Fibroblast of the aortic adventitia (primary cell): ENCODE measurements around the gene RNF2. TPM values are rescaled to one million over a fixed set of nuclear protein-coding genes. Genes with fewer than 3 reads are reported as not detected.

Experiments used
- DNase-seq: peaks from one replicate; pipeline ENCODE4 v3.0.0-alpha.2; 2010; ENCODE audit warnings: low read depth
- H3K4me3 ChIP-seq: 2 replicates; pipeline ENCODE4 v1.5.1; 2011; ENCODE audit warnings: low read depth, mild to moderate bottlenecking, control low read depth, low read length, moderate library complexity
- total RNA-seq: library from RNA; depleted of rRNA; stranded (reverse); fragments of >200 nt; gene quantifications from 2 replicates; pipeline ENCODE4 v1.2.3, GENCODE V29; 2012; ENCODE audit warnings: low replicate concordance
- TF ChIP-seq, protein P1 (sequence below): IDR thresholded peaks from 2 replicates; pipeline ENCODE4 v1.5.1; 2011; ENCODE audit warnings: mild to moderate bottlenecking, low read length, control low read depth, inconsistent platforms; ENCODE audit not compliant: insufficient read depth

The RNF2 gene
- total RNA-seq, 1 donor: 27.0 TPM

DNA sequence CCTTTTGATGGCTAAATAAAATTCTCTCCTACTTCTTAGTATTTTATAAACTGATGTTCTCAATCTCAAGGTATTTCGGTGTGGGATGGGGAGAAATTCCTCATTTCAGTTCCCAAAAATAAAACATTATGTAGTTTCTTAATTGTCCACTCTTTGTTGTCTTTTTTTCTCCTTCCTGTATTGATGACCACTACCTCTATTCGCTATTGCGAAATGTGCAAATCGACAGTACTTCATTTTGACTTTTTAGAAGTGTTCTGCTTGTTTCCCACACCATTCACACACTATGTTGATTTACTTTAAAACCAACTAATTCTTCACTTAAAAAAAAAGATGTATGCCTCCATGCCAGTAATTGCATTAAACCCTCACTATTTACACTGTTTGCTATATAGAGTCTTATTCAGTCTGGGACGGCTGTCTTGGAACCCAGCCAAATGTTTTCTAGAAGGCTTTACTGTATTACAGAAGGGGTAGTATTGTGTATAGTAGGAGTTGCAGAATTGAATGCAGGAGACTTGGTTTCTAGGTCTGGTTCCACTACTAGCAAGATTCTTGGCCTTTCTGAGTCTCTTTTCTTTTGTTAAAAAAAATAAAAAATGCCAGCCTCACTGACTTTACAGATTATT is 5.6 kb downstream of the RNF2 start:
- H3K4me3 ChIP-seq: no peak overlapping the region
- TF ChIP-seq, protein P1, sequence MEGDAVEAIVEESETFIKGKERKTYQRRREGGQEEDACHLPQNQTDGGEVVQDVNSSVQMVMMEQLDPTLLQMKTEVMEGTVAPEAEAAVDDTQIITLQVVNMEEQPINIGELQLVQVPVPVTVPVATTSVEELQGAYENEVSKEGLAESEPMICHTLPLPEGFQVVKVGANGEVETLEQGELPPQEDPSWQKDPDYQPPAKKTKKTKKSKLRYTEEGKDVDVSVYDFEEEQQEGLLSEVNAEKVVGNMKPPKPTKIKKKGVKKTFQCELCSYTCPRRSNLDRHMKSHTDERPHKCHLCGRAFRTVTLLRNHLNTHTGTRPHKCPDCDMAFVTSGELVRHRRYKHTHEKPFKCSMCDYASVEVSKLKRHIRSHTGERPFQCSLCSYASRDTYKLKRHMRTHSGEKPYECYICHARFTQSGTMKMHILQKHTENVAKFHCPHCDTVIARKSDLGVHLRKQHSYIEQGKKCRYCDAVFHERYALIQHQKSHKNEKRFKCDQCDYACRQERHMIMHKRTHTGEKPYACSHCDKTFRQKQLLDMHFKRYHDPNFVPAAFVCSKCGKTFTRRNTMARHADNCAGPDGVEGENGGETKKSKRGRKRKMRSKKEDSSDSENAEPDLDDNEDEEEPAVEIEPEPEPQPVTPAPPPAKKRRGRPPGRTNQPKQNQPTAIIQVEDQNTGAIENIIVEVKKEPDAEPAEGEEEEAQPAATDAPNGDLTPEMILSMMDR: no peak
- no peak for DNase-seq

DNA sequence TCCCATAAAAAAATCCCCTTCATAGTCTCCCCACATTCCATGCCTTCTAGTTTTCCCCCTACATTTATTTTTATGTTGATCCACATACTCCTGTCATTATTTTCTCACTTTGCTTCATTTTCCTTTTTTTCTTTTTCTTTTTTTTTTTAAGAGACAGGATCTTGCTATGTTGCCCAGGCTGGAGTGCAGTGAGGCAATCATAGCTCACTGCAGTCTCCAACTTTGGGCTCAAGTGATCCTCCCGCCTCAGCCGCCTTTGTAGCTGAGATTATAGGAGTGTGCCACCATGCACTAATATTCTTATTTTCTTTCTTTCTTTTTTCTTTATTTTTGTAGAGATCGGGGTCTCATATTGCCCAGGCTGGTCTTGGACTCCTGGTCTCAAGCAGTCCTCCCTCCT is 7.8 kb downstream of the RNF2 start:
- no peak for DNase-seq
- TF ChIP-seq, protein P1: no peak
- H3K4me3 ChIP-seq: no peak overlapping the region

DNA sequence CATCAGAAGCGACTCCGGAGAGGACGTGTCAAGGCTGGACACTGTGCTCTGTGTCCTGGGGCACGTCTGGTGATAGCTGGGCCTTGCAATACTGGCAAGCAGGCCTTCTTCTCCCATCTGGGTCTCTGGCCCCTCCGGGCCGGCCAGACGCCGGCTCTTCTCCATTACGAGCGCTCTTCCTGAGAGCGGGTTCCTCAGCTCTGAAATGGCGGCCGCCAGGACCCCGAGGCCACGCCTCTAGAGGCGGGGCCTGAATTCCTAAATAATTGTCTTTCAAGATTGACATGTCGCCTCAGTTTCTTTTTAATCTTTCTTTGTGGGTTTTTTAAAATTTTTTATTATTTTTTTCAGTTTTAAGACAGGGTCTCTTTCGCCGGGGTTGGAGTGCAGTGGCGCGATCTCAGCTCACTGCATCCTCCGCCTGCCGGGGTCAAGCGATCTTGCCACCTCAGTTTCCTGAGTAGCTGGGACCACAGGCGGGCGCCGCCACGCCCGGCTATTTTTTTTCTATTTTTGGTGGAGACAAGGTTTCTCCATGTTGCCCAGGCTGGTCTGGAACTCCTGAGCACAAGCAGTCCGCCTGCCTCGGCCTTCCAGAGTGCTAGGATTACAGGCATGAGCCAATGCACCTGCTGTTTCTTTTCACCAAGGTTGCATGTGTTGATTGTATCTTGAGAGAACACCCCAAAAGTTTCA is 9.2 kb downstream of the RNF2 start:
- DNase-seq: no peak
- H3K4me3 ChIP-seq: no peak overlapping the region
- TF ChIP-seq, protein P1: no peak

DNA sequence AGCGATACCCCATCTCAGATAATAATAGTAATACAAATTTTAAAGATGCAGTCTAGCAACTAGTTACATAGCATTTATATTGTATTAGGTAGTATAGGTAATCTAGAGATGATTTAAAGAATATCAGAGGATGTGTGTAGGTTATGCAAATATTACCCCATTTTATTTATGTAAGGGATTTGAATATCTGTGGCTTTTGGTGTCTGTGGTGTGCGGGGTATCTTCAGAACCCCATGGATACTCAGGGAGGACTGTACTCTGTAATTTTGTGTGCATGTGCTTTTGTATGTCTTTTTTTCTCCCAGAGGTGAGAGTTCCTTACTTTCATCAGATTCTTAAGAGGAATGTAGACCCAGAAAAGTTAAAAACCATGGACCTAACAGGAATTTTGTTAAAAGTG is 12.8 kb downstream of the RNF2 start:
- TF ChIP-seq, protein P1: no peak
- H3K4me3 ChIP-seq: no peak overlapping the region
- no peak for DNase-seq

DNA sequence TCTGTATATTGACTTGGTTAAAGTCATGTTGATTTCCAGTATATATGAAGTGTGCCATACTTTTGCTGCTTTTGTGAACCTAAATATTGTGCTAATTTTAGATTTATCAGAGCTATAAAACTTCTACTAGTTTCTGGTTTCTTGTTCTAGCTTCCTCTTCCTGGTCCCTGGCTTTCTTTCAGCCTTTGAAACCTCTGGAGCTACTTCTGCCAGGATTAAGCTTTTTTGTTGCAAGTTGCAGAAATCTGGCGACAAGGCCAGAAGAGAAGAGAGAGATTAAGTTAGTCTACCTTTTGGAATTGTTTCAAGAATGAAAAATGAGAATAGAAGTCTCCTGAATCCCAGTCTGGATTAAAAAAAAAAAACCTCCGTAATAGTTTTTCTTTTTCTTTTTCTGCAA is 13.5 kb downstream of the RNF2 start:
- DNase-seq: peak; percentile 61
- TF ChIP-seq, protein P1: no peak
- H3K4me3 ChIP-seq: no peak overlapping the region

DNA sequence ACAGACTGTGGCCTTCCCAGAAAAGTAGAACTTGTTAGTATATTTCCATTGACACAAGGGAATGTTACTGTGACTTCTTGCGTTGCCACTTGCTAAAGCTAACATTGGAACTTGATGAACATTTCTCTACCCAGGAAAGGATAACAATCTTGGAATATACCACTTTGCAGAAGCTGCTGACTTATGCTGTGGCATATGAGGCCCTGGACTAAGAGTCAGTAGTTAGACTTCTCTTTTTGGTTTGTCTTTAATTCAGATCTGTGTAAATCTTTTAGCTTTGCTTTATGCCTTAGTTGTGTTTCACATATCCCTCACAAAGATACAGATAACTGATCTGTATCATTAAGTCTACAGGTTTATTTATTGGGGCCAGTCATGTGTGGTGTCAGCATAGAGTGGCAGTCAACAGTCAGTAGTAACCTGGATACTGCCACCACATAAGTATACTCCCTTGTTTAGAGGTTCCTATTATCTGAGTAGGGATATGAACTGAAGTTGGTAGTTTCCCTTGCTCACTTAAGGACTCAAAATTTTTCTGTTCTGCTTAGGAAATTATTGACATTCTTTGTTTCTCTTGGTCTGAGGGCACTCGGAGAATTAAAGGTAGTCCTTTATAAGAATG is 14.7 kb downstream of the RNF2 start:
- H3K4me3 ChIP-seq: no peak overlapping the region
- DNase-seq: no peak

More for the DNA sequence above, 14.7 kb downstream of the RNF2 start:
- TF ChIP-seq, protein P1: no peak
